NCI-H146 (cell line): ENCODE results near the gene PNMA1.

Source experiments
- DNase-seq: peaks from one replicate; lab custom pipeline; 2025; lab: John Stamatoyannopoulos, UW

The PNMA1 gene

DNA sequence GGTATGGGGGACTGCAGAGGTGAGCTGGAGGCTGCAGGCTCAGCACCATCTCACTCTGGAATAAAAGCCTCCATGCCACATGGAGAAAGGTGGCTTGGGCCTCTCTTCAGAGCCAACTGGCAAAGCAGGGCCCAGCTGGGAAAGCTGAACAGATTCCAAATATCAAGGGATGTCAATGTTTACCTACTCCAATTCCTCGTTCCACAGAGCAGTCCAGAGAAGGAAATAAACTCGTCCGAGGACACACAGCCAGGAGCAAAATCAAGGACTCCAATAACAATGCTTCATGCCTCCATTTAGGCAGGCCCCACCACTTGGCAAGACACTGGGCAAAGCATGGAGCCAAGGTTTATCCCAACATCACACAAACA lies 36.3 kb upstream of the PNMA1 start:
- DNase-seq: no peak

- no peak for DNase-seq
Observed at GRCh38 chr14:73749706-73750530, 35.7 kb upstream of the PNMA1 start.

- DNase-seq: no peak
Observed at GRCh38 chr14:73748858-73749357, 34.7 kb upstream of the PNMA1 start.

DNA sequence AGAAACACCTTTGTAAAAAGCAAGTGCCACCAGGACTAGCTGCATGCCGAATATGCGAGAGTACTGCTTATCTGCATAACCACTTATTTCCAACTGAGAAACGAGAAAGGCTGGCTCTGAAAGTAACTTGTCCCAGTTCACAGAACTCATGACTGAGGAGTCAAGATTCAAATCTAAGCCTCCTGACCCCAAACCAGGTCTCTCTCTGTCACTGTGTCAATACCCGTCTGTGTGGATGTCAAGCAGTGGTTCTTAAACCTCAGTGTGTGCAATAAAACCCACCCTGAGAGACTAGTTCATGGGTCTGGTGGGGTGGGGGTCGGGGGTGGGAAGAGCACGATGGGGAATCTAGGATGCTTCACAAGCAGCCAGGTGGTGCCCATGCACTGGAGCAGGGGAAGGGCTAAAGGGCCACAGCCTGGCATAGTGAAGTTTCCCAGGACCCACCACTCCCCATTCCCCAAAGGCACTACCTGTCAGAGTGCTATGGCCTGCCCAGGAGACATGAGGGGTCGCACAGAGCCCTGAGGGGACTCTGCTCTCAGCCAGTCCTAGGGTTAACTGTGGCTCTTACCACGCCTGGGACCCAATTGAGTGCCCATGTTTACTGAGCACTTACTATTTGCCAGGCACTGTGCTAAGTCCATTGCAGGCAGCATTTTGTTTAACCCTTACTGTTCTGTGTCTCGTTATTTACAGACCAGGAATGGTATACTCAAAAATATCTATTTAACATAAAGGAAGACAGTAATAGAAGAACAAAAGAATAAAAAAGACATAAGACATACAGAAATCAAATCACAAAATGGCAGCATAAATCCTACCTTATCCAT lies 33.4 kb upstream of the PNMA1 start:
- no peak for DNase-seq

GRCh38 chr14:73746520-73747378 lies 32.6 kb upstream of the PNMA1 start:
- no peak for DNase-seq

GRCh38 chr14:73745571-73746519 lies 31.7 kb upstream of the PNMA1 start:
- DNase-seq: no peak

DNA sequence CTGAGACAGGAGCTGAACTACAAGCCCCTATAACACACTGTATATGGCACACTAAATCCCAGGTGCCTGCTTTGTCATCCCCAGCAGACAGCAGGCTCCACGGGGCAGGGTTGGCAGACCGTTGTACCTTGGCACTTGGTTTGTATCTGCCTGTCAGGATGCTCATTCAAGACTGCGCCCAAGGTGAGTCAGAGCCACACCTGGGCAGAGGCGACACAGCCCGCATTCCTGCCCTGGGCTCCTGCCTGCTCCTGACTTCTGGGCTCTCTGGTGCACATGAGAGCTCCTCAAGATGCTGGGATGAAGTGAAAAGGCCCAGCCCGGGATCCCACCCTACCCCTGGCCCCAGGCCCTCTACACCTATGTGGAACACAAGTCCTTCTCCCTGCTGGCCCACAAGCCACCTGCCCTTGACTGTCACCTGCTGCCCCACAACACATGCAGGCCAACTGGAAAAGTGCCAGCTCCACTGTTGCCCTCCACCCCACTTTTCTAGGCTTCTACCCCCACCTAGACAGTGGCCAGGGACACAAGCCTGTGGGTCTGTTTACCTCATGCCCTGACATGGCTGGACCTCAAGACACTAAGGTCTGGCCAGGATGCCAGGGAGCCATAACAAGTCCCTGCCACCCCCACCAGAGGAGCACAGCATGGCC lies 30.8 kb upstream of the PNMA1 start:
- no peak for DNase-seq

DNA sequence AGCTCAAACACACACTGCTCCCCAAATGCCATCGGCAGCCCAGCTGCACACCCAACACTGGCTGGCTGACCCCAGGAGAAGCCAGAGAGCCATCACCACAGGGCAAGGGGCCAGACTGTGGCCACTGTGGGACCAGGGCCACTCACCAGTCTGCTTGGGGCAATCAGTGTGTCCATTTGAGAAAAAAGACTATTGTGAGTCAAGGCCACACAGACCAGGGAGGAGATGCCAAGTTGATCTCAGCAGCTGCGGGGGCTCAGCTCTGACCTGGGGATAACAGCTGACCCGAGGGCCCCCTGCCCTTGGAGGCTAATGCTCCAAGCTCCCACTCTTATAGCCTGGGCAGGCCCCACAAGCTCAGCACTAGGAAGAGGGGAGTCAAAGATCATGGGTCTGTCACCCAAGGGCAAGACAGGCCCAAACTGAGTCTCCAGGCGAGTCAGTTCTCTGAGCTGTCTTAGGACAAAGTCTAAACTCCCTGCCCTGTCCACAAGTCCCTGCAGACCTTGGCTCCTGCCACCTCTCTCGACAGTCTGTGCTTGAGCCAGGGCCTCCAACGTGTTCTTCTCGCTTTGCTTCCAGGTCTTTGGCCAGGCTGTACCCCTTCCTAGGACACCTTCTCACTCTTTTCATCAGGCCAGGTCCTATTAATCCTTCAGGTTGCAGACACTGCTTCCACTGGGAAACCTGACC lies 30.1 kb upstream of the PNMA1 start:
- DNase-seq: no peak

DNA sequence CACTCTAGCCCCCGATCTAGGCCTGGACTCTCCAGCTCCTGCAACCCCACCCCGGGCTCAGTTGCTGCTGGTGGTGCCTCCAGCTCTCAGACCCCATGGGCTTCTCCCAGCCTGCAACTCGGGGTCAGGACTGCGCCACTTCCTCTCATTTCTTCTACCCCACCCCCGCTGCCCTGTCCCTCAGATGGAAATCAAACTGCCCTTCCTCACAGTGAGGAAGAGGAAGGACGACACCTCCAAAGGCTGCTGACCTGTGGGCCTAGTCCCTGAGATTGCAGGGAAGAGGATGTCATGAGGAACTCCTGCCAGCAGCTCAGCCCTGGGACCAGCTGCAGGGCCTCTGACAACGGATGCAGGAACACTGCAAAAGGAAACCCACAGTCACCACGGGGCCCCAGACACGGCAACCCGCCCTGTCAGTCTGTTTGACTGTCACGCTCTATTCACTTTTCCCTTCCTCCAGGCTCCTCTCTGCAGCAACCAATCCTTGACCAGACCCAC lies 29.3 kb upstream of the PNMA1 start:
- DNase-seq: no peak

DNA sequence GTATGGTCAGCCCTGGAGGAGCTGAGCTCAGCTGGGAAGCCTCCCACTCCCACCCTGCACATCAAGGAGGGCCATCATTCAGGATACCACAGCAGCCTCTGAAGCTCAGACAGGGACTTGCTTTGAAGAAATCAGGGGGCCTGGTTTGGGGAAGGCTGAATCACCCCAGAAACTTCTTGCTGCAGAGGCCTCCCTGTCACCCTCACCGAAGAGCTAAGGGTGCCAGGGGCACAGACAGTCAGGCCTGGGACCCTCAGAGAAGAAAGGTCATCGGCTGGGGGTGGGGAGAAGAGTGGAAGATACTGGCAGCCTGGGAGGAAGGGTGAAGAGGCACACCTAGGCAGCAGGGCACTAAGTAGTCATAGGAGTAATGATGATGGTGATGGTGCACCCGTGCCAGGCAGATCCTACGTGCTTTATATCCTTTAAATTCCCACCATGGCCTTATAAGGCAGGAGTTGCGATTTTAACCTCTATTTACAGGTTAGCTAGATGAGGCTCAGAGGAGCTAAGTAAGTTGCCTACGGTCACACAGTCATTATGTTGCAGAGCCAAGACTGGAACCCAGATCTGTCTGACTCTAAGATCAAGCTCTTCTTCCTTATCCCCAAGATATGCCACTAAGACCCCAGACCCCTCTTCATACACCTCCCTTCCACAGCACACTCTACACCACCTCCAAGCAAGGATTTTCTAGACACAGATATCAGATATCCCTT lies 28.5 kb upstream of the PNMA1 start:
- DNase-seq: no peak

DNA sequence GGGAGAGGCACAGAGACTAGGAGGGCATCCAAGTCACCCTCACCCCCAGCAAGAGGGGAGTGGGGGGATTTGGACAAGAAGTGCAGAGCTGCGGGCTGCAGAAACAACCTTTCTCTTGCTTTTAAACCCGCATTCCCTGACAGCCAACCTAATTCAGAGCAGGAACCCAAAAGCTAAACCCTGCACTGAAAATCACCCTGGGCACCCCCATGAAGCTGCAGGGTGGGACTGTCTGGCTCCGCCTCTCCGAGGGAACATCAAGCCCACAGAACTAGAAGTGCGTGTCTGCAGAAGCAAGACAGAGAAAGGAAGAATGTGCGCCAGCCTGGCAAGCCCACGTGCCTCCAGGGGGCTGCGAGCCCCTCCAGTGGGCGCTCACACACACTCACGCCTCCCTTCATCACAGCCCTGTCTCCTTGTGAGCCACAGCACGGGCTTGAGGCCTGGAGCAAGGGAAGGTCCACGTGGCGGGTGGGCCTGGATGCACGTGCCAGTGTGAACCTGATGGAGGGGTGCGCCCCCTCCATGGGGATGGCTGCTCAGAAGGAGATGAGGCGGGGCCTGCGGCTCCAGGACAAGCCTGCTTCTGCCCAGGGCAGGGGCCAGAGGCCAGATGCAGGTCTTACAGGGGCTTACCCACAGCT lies 27.8 kb upstream of the PNMA1 start:
- no peak for DNase-seq

DNA sequence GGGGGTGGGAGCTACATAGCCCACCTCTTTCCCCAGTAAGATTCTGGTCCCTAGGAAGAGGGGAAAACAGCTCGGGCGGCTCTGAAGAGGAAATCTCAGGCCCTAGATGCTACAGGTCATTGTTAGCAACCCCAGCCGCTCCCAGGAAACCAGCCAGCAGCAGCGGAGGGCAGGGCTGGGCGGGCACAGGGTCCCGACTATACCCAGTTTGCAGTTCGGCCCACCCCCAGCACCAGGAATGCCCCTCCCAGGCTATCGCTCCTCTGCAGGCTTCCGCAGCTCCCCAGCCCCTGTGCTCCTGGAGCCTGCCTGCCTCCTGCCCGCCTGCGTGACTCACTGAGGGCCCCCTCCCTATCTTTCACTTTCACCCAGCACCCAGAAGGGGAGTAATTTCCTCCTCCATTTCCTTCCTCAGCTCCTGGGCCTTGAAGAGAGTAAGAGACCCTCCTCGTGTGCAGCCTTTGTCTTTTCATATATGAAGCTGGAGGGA lies 27.2 kb upstream of the PNMA1 start:
- DNase-seq: no peak

DNA sequence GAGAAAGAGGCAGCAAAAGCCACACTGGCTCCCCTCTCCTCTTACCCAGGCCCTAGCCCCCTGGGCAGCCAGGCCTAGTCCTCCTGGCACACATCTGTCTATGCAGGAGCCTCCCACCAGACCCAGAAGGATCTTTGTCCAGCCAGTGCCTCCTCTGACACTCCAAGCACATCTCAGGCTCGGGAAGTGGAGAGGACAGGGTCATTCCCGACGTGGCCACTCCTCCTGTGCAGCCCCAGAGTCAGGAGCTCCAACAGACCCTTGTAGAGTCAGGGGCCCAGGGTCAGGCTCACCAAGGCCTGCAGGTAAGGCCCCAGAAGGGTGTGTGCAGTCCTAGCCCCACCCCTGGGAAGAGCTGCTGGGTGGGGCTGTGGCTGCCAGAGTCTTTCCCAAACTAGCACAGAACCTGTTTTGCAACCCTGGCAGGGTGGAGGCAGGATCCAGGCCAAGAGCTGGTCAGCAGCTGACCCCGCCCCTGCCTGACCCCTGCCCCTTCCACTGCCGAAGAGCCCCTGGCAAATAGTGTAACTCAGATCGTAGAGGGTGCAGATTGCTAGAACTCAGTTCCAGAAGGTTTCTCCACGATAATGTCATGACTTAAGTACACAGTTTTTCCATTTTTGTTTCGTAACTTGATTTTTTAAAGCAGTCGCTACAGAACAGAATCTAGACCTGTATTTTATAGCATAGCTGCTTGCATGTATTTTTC lies 26.6 kb upstream of the PNMA1 start:
- no peak for DNase-seq

- DNase-seq: no peak
Observed at GRCh38 chr14:73739899-73740617, 25.9 kb upstream of the PNMA1 start.

GRCh38 chr14:73739174-73739898 lies 25.2 kb upstream of the PNMA1 start:
- DNase-seq: no peak

- no peak for DNase-seq
Observed at GRCh38 chr14:73738518-73739173, 24.5 kb upstream of the PNMA1 start.
